ENCODE data around the gene CAMK1D. TPM values are rescaled to one million over a fixed set of nuclear protein-coding genes. Genes with fewer than 3 reads are reported as not detected.

The CAMK1D gene
- total and polyA plus RNA-seq, 2 donors = 11.2 to 14.6 TPM

DNA sequence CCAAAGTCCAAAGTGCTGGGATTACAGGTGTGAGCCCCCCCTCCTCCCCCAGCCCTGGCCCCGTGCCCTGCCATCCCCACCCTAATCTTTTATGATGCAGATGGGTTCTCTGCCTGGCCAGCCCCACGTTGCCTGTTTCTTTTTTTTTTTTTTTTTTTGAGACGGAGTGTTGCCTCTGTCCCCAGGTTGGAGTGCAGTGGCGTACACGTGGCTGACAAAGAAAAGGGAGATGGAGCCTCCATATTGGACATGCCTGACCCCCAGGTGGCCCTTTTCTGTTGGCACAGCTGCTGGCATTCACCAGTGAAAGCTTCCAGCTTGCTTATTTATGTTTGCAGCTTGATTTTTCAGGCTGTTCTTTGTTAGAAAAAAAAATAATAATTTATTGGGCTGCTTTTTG, 416.9 kb downstream of the CAMK1D start:
- H3K36me3 ChIP-seq (ENCODE audit: control insufficient read depth in 2 of 2, insufficient read depth in 2 of 2, low read length in 1 of 2) = peaks cover 30 to 34% of the 10 kb centered on the region in 2 donors
- 94% methylated on average over 5 of the region's 5 CpGs for WGBS
- no peak overlapping the region for H3K27ac ChIP-seq (ENCODE audit: low read depth in 1 of 2, low read length in 1 of 2)
- DNase-seq (ENCODE audit: low read depth in 6 of 9, low spot score in 9 of 9) = no peak
- no peaks in the 10 kb centered on the region for H3K4me1 ChIP-seq (ENCODE audit: control insufficient read depth in 2 of 2, insufficient read depth in 2 of 2, low read length in 2 of 2)
- no peaks in the 10 kb centered on the region for H3K9me3 ChIP-seq (ENCODE audit: control insufficient read depth in 2 of 2, insufficient read depth in 1 of 2, low read length in 1 of 2)
- no peak overlapping the region for H3K4me3 ChIP-seq (ENCODE audit: low read length in 2 of 2)
- H3K27me3 ChIP-seq (ENCODE audit: control insufficient read depth in 2 of 2, insufficient read depth in 1 of 2, low read length in 1 of 2) = no peaks in the 10 kb centered on the region

- WGBS = 96% methylated on average over 16 of the region's 16 CpGs
- no peaks in the 10 kb centered on the region for H3K9me3 ChIP-seq (ENCODE audit: control insufficient read depth in 2 of 2, insufficient read depth in 1 of 2, low read length in 1 of 2)
- peaks cover 18 to 28% of the 10 kb centered on the region in 2 donors for H3K36me3 ChIP-seq (ENCODE audit: control insufficient read depth in 2 of 2, insufficient read depth in 2 of 2, low read length in 1 of 2)
- no peaks in the 10 kb centered on the region for H3K4me1 ChIP-seq (ENCODE audit: control insufficient read depth in 2 of 2, insufficient read depth in 2 of 2, low read length in 2 of 2)
- H3K4me3 ChIP-seq (ENCODE audit: low read length in 2 of 2) = no peak overlapping the region
- no peak overlapping the region for H3K27ac ChIP-seq (ENCODE audit: low read depth in 1 of 2, low read length in 1 of 2)
- H3K27me3 ChIP-seq (ENCODE audit: control insufficient read depth in 2 of 2, insufficient read depth in 1 of 2, low read length in 1 of 2) = no peaks in the 10 kb centered on the region
- DNase-seq (ENCODE audit: low read depth in 6 of 9, low spot score in 9 of 9) = no peak
Observed at GRCh38 chr10:12768156-12769100, 419.1 kb downstream of the CAMK1D start.

GRCh38 chr10:12769323-12770044, 420.1 kb downstream of the CAMK1D start:
- Histone ChIP-seq H3K27ac (ENCODE audit: low read depth in 1 of 2, low read length in 1 of 2) (no peak overlapping the region), H3K4me1 (ENCODE audit: control insufficient read depth in 2 of 2, insufficient read depth in 2 of 2, low read length in 2 of 2) (no peaks in the 10 kb centered on the region), H3K4me3 (ENCODE audit: low read length in 2 of 2) (no peak overlapping the region), H3K36me3 (ENCODE audit: control insufficient read depth in 2 of 2, insufficient read depth in 2 of 2, low read length in 1 of 2) (peaks cover 18 to 24% of the 10 kb centered on the region in 2 donors), H3K9me3 (ENCODE audit: control insufficient read depth in 2 of 2, insufficient read depth in 1 of 2, low read length in 1 of 2) (no peaks in the 10 kb centered on the region), H3K27me3 (ENCODE audit: control insufficient read depth in 2 of 2, insufficient read depth in 1 of 2, low read length in 1 of 2) (no peaks in the 10 kb centered on the region)
- no peak for DNase-seq (ENCODE audit: low read depth in 6 of 9, low spot score in 9 of 9)
- WGBS = 97% methylated on average over 14 of the region's 14 CpGs

DNA sequence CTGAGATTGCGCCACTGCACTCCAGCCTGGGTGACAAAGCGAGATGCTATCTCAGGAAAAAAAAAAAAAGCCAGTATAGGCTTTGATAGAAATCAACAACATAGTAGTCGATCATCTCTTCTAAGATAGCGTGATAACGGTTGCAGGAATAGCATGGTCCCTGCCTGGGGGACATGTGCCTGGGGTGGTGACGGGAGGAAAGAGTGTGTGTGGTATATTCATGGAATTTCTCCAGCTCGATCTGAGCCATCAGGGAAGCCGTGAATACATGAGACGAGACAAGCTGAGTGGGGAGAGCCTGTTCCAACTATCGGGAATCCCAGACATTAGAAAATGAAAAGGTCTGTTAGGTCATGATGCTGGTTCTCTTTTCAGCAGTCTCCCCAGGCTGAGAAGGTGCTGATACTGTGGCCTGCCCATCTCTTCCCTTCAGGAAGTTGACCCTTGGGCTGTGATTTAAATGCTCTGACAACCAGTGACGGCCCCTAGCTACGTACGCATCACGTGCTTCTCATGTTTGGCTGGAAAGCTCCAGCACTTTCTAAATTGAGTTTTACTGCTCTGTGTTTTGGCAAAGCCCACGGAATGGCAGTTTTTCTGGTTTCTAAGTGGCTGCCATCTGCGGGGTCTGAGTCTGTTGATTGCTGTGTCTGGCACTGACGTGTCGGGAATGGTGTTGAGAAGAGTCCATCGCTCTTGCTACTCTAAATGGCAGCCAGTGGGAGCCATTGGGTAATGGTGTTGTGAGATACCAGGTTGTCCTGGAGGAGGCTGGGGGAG, 422.8 kb downstream of the CAMK1D start:
- WGBS = over 99% methylated on average over 19 of the region's 19 CpGs
- no peak overlapping the region for H3K27ac ChIP-seq (ENCODE audit: low read depth in 1 of 2, low read length in 1 of 2)
- no peaks in the 10 kb centered on the region for H3K9me3 ChIP-seq (ENCODE audit: control insufficient read depth in 2 of 2, insufficient read depth in 1 of 2, low read length in 1 of 2)

DNA sequence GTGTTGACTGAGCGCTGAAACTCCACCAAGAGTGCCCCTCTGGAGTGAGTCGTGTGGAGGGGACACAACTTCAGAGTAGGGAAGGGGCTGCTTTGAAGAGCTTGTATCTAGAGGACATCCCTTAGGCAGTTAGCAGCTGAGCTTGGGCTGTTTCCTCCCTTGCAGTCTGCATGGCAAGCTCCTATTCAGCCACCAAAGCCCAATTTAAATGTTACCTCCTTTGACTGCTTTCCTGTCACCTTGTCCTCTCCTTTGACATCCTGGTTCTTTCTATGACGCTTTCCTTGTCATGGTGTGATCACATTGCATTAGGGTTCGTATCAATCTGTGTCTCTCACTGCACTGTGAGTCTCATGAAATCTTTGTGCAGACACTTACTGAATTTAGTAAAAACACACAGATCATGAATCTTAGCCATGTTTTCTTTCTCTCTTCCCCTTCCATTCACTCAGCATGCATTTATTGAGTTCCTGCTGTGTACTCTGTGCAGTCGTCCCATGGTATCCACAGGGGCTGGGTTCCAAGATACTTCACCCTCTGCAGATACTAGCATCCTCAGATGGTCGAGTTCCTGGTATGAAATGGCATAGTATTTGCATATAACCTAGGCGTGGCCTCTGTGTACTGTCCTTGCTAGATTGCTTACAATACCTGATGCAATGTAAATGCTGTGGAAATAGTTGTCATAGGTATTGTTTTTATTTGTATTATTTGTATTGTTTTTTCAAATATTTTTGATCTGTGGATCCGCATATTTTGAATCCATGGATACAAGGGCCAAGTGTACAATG, 423.6 kb downstream of the CAMK1D start:
- 95% methylated on average over 8 of the region's 8 CpGs for WGBS
- Histone ChIP-seq H3K27ac (ENCODE audit: low read depth in 1 of 2, low read length in 1 of 2) (no peak overlapping the region), H3K36me3 (ENCODE audit: control insufficient read depth in 2 of 2, insufficient read depth in 2 of 2, low read length in 1 of 2) (peaks cover 19 to 33% of the 10 kb centered on the region in 2 donors), H3K9me3 (ENCODE audit: control insufficient read depth in 2 of 2, insufficient read depth in 1 of 2, low read length in 1 of 2) (no peaks in the 10 kb centered on the region), H3K4me1 (ENCODE audit: control insufficient read depth in 2 of 2, insufficient read depth in 2 of 2, low read length in 2 of 2) (no peaks in the 10 kb centered on the region), H3K27me3 (ENCODE audit: control insufficient read depth in 2 of 2, insufficient read depth in 1 of 2, low read length in 1 of 2) (no peaks in the 10 kb centered on the region), H3K4me3 (ENCODE audit: low read length in 2 of 2) (no peak overlapping the region)
- no peak for DNase-seq (ENCODE audit: low read depth in 6 of 9, low spot score in 9 of 9)

More for the DNA sequence above, 422.8 kb downstream of the CAMK1D start:
- DNase-seq (ENCODE audit: low read depth in 6 of 9, low spot score in 9 of 9) = no peak
- Histone ChIP-seq H3K36me3 (ENCODE audit: control insufficient read depth in 2 of 2, insufficient read depth in 2 of 2, low read length in 1 of 2) (peaks cover 18 to 30% of the 10 kb centered on the region in 2 donors), H3K27me3 (ENCODE audit: control insufficient read depth in 2 of 2, insufficient read depth in 1 of 2, low read length in 1 of 2) (no peaks in the 10 kb centered on the region), H3K4me1 (ENCODE audit: control insufficient read depth in 2 of 2, insufficient read depth in 2 of 2, low read length in 2 of 2) (no peaks in the 10 kb centered on the region), H3K4me3 (ENCODE audit: low read length in 2 of 2) (no peak overlapping the region)

GRCh38 chr10:12774204-12774894, 425.0 kb downstream of the CAMK1D start:
- Histone ChIP-seq H3K36me3 (ENCODE audit: control insufficient read depth in 2 of 2, insufficient read depth in 2 of 2, low read length in 1 of 2) (peaks cover 17 to 27% of the 10 kb centered on the region in 2 donors), H3K27ac (ENCODE audit: low read depth in 1 of 2, low read length in 1 of 2) (no peak overlapping the region), H3K9me3 (ENCODE audit: control insufficient read depth in 2 of 2, insufficient read depth in 1 of 2, low read length in 1 of 2) (no peaks in the 10 kb centered on the region), H3K27me3 (ENCODE audit: control insufficient read depth in 2 of 2, insufficient read depth in 1 of 2, low read length in 1 of 2) (no peaks in the 10 kb centered on the region), H3K4me3 (ENCODE audit: low read length in 2 of 2) (no peak overlapping the region), H3K4me1 (ENCODE audit: control insufficient read depth in 2 of 2, insufficient read depth in 2 of 2, low read length in 2 of 2) (no peaks in the 10 kb centered on the region)
- WGBS = 85% methylated on average over 16 of the region's 16 CpGs
- DNase-seq (ENCODE audit: low read depth in 6 of 9, low spot score in 9 of 9) = no peak

DNA sequence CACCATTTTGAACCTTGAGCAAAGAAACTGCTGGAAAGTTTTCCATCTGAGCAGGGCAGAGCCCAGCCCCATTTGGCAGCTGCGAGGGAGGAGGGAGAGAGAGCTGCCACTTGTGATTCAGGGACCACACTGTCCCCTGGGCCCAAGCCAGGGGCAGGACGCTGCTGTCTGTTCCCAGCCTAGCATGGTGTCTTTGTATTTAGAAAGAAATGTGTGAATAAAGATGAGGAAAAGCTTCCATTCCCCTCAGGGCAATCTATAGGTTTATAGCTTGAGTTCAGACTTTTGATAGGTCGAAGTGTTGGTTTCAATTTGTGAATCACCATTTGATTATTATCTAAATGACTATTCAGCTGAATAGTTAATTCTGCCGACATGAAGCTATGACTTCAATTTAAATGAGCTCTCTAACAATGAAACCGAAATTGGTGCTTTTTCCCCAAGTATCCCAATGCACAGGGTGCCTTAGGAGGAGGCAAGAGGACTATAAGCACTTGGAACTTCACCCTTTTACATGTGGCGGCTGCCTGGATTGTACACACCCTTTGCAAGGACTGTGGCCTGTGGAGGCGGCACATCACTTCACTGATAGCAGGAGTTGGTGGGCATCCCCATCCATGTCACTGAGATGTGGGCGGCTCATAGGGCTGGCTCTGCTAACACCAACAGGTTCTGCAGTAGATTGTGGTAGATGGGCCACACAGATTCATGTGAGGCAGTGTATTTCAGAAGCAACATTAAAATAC, 428.7 kb downstream of the CAMK1D start:
- H3K4me3 ChIP-seq (ENCODE audit: low read length in 2 of 2) = no peak overlapping the region
- peaks cover 13 to 18% of the 10 kb centered on the region in 2 donors for H3K36me3 ChIP-seq (ENCODE audit: control insufficient read depth in 2 of 2, insufficient read depth in 2 of 2, low read length in 1 of 2)
- no peaks in the 10 kb centered on the region for H3K9me3 ChIP-seq (ENCODE audit: control insufficient read depth in 2 of 2, insufficient read depth in 1 of 2, low read length in 1 of 2)
- H3K4me1 ChIP-seq (ENCODE audit: control insufficient read depth in 2 of 2, insufficient read depth in 2 of 2, low read length in 2 of 2) = no peaks in the 10 kb centered on the region
- no peak for DNase-seq (ENCODE audit: low read depth in 6 of 9, low spot score in 9 of 9)
- 97% methylated on average over 8 of the region's 8 CpGs for WGBS
- no peak overlapping the region for H3K27ac ChIP-seq (ENCODE audit: low read depth in 1 of 2, low read length in 1 of 2)
- no peaks in the 10 kb centered on the region for H3K27me3 ChIP-seq (ENCODE audit: control insufficient read depth in 2 of 2, insufficient read depth in 1 of 2, low read length in 1 of 2)

Measured in thymus (tissue), 11 donors.